Stimulated activated CD4-positive, alpha-beta T cell treated with anti-CD3 and anti-CD28 coated beads, Interleukin-2, amount 100 ng/mL, for 48 hours (primary cell): ENCODE results near the gene LRMDA.

Source experiments
- DNase-seq, 2 donors: peaks; one replicate each; pipeline ENCODE4 v3.0.0-alpha.2; 2020

LRMDA gene

GRCh38 chr10:76334255-76334654 is 902.8 kb downstream of the LRMDA start:
- DNase-seq: no peak

DNA sequence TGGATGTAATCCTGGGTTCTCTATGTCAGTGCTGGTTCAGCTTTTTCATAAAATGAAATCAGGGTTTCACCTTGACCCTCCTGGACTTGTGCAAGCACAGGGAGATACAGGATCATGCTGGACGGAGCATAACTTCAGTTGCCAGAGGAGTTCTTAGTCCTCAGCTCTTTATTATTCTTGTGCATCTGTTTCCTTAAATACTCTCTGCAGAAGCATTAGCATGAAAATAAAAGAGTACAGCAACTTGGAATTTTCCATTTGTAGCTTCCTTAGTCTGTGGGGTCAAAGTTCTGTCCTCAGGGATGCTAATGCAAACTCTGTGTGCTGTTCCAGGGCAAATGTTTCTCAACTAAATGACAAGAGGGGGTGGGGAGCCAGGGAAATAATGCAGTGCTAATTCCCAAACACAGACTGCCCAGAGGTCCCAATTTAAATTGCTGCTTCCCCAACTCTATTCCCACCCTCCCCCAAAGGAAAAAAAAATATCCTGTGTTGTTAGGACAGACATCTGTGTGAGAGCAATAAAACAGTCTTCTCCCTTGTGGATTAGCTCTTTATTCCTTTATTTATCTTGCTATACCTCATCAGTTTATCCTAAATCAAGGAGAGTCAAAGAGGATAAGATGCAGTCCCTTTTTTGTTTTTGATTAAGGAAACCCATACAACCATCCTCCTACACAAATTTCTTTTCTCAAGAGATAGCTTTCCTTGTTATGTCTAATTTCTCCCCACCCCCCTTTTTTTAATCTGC is 905.0 kb downstream of the LRMDA start:
- no peak for DNase-seq

GRCh38 chr10:76337641-76338040 is 906.2 kb downstream of the LRMDA start:
- DNase-seq: no peak

GRCh38 chr10:76338187-76338586 is 906.8 kb downstream of the LRMDA start:
- DNase-seq: no peak

DNA sequence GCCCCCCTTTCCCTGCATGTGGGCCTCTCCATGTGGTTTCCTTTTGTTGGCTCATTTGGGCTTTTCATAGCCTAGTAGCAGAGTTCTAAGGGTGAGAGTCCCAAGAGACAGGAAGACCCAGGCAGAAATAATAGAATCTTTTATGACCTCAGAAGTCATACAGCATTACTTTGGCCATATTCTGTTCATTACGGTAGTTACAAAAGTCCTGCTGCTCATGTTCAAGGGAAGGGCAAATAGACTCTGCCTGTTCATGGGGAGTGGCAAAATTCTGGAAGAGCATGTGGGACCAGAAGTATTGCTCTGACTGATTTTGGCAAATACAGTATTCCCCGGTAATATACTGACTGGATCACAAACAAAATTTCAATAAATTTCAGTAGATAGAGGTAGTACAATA is 910.3 kb downstream of the LRMDA start:
- DNase-seq: no peak

GRCh38 chr10:76342996-76343395 is 911.6 kb downstream of the LRMDA start:
- no peak for DNase-seq

DNA sequence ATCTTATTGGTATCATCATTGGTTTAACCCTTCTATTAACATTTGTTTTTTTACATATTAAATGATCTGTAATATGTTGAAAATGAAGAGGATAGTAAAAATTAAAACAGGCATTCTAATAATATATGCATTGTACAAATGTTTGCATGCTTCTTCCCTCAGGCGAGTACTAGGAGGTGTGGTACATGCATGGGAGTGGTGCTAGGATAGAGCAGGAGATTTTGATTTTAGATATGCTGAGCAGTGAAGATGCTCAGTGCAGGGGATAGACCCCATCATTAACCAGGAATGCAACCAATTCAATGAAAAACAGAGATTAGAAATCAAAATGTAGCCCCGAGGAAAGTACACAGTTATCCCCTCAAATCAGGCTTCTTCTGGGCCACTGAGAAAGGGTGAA is 916.4 kb downstream of the LRMDA start:
- no peak for DNase-seq

DNA sequence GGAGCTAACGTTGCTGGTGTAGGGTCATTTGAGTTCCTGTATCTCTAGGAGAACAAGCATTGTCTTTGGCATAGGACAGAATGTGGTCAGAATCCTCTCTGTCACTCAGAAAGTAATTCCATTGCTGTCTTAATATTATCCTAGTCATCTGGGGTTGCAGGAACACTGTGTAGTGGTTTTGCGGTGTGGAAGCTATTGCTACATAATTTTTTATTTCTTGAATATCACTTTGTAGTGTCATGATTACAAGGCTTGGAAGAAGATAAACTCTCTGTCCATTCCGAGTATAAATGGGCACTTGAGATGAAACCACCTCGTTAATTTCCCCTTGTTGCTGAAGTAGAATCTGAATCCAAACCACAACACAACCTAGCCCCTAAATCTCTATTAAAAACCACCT is 919.2 kb downstream of the LRMDA start:
- DNase-seq: no peak

DNA sequence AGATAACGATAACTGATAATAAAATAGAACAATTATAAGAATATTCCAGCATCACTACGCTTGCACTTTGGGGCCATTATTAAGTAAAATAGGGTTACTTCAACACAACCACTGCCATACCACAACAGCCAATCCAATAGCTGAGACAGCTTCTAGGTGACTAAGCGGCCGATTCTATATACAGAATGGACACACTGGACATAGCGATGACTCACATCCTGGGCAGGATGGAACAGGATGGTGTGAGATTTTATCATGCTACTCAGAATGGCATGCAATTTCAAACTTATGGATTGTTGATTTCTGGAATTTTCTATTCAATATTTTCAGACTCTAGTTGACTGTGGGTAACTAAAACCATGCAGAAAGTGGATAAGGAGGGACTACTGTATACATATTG is 920.9 kb downstream of the LRMDA start:
- DNase-seq: no peak

DNA sequence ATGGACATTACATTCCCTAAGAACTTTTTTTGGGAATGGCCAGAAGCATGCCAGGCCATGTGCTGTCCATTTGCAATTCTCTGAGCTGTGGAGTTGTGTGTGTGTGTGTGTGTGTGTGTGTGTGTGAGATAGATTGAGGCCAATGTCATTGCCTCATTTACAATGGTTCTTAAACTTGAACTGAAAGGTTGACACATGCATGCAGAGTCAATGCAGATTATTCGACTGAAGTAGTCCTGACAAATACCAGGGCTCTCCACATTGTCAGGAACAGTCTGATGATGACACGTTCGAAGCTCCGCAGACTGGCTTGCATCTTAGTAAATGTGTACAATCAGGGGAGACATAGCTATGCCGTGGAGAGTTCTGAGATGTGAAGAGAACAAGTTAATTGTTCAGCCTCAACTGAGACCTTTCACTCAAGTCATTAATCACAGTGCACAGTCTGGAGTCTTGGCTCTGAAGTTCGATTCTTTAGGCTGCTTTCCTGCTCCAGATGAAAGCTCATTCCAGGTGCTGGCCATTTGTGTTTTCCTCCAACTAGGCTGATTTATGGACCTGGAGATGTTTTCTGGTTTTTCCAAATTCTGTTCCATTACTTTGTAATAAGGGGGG is 921.9 kb downstream of the LRMDA start:
- DNase-seq: no peak

- DNase-seq: no peak
Measured at GRCh38 chr10:76354212-76354738, 922.9 kb downstream of the LRMDA start.

DNA sequence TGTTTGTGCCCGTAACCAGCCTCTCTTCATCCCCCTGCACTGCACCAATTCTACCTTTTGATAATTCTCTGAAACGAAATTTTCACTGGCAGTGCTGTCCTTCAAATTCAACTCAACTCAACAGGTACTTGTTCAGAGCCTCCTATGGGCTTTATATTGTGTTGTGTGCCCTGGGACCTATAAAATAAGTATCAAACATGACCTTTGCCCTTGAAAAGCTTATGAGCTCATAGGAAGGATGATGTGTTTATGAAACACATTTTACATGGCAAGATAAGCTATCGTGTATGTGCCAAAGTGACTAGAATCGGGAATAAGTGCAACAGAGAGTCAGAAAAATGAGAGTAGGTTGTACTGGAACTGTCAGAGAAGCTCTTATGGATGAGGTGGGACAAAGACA is 923.5 kb downstream of the LRMDA start:
- DNase-seq: no peak

- DNase-seq: no peak
Measured at GRCh38 chr10:76356557-76356956, 925.1 kb downstream of the LRMDA start.

- no peak for DNase-seq
Measured at GRCh38 chr10:76357726-76358415, 926.4 kb downstream of the LRMDA start.

DNA sequence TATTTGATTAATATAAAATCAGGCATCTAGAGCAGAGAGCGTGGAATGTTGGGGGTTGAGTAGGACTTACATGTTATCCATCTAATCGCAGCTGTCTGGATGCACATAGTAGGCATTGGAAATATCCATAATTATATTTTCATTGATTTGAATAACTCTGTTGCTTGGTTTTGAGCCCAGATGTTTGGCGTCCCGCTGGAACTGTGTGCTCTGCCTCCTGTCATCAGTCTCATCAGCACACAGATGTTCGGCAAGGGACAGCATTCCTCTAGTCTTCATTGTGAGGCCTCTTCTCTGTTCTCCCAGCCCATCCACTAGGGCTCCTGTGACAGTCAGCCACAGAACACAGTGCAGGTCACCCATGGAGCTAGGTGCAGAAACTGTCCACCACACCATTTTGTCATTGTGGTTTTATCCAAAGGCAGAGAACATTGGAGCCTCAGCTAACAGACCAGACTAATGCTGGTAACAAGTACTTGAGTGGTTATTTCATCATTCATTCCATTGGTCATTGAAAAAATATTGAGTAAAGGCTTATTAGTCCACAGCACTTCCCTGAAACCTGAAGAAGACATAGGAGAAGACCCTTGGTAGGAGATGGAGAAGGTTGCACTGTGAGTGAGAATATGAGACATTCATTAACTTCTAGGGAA is 927.4 kb downstream of the LRMDA start:
- no peak for DNase-seq

DNA sequence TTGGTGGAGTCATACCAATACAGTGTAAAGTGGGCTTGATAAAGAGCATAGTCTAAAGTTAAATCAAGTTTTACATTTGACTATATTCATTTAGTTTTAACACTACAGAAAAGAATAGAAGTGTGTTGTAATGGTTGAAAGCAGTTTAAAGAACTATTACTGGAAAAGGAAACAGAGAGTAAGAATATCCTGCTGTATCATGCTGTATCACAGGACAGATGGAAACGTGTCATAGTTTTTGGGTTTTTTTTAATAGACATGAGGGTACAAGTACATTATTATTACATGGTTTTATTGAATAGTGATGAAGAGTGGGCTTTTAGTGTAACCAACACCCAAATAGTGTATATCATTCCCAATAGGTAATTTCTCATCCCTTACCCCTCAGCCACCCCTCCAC is 944.3 kb downstream of the LRMDA start:
- DNase-seq: no peak

DNA sequence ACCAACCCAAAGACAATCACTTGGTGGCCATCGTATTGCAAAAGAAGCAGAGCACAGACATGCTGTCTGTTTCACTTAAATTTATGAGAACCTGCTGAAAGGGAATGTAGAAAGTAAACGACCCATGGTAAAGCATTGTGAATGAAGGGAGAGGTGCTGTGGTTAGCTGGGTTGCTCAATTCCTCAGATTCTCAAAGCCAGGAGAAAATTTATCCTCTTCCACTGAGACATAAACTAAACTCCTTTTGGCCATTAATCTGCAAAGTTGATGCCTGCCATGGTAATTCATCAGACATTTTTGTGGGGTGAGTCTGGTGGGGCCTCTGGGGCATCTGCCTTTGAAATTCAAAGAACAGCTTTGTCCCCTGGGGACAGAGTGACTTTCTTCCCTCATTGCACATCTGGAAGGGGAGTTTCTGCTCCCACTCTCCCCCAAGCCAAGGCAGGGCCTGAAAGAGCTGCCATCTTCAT is 951.0 kb downstream of the LRMDA start:
- no peak for DNase-seq

- DNase-seq: no peak
Measured at GRCh38 chr10:76388321-76389023, 957.0 kb downstream of the LRMDA start.

DNA sequence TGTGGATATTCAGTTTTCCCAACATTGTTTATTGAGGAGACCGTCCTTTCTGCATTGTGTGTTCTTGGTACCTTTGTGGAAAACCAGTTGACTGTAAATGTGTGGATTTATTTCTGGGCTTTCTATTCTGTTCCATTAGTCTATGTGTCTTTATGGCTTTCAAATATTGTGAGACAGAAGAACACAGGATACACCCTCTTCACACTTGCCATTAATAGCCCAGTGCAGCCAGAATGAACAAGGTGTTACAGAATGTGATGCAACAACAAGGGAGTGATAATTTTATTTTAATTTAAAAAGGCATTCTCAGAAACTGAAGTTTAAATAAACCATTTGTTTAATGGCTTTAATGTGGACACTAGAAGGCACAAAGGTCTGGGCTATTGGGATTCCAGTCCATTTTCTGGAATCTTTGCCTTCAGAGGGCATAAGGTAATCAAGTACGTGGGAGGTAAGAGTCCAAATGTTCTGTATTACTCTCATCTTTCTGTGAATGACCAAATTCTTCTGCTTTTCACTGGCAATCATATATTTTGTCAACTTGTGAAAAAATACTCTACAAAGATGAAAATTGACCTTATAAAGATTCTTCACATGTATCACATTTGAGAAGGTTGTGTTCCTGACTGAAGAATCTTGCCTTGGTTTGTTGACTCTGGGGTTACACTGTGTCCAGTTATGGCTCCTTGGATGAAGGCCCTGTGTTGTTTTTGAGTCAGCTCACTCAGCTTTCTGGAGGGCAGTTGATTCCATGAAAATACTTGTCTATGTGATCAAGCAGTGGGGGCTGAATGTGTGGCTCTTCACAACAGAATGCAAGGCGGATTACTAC is 962.7 kb downstream of the LRMDA start:
- no peak for DNase-seq

GRCh38 chr10:76394707-76395042 is 963.3 kb downstream of the LRMDA start:
- no peak for DNase-seq

- DNase-seq: no peak
Measured at GRCh38 chr10:76395251-76395650, 963.8 kb downstream of the LRMDA start.

GRCh38 chr10:76396134-76396533 is 964.7 kb downstream of the LRMDA start:
- no peak for DNase-seq
